ENCODE results near the gene PDE4B. TPM values are rescaled to one million over a fixed set of nuclear protein-coding genes. Genes with fewer than 3 reads are reported as not detected.
"Not testable (repeated sequence)": the region's sequence is repeated elsewhere in the genome, so short reads cannot be mapped to it uniquely, and the experiment has no call there.

PDE4B gene
- total RNA-seq, 3 donors from 2014 or later = 8.0 to 207 (median 54.4) TPM

- Histone ChIP-seq H3K36me3 (no peaks in the 10 kb centered on the region), H3K27me3 (no peaks in the 10 kb centered on the region), H3K4me3 (no peak overlapping the region), H3K27ac (peak overlapping the region; percentile 49 to 63), H3K9me3 (no peaks in the 10 kb centered on the region), H3K4me1 (no peaks in the 10 kb centered on the region)
- intact Hi-C loops (cut with DNase I; ENCODE audit: low total_unique reads) = no loop called here
- TF ChIP-seq POLR2A (IDR thresholded peaks at IDR 0.05) (no peak), POLR2AphosphoS5 (IDR thresholded peaks at IDR 0.05) (no peak)
- TF ChIP-seq, protein P1, sequence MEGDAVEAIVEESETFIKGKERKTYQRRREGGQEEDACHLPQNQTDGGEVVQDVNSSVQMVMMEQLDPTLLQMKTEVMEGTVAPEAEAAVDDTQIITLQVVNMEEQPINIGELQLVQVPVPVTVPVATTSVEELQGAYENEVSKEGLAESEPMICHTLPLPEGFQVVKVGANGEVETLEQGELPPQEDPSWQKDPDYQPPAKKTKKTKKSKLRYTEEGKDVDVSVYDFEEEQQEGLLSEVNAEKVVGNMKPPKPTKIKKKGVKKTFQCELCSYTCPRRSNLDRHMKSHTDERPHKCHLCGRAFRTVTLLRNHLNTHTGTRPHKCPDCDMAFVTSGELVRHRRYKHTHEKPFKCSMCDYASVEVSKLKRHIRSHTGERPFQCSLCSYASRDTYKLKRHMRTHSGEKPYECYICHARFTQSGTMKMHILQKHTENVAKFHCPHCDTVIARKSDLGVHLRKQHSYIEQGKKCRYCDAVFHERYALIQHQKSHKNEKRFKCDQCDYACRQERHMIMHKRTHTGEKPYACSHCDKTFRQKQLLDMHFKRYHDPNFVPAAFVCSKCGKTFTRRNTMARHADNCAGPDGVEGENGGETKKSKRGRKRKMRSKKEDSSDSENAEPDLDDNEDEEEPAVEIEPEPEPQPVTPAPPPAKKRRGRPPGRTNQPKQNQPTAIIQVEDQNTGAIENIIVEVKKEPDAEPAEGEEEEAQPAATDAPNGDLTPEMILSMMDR (IDR thresholded peaks at IDR 0.05) = no peak
- no peak for DNase-seq (ENCODE audit: low spot score in 2 of 2)
These were observed 205.0 kb downstream of the PDE4B start for GRCh38 chr1:65997693-65998092.

GRCh38 chr1:65998763-65999583, 206.3 kb downstream of the PDE4B start:
- Histone ChIP-seq H3K27me3 (no peaks in the 10 kb centered on the region), H3K9me3 (no peaks in the 10 kb centered on the region), H3K36me3 (no peaks in the 10 kb centered on the region), H3K4me1 (no peaks in the 10 kb centered on the region), H3K27ac (peak overlapping the region in 1 of 2 donors; percentile 14), H3K4me3 (peak overlapping the region in 2 of 3 donors; percentile 20 to 36)
- intact Hi-C loops (cut with DNase I; ENCODE audit: low total_unique reads) = no loop called here
- TF ChIP-seq POLR2A (IDR thresholded peaks at IDR 0.05) = no peak
- no peak for DNase-seq (ENCODE audit: low spot score in 2 of 2)

DNA sequence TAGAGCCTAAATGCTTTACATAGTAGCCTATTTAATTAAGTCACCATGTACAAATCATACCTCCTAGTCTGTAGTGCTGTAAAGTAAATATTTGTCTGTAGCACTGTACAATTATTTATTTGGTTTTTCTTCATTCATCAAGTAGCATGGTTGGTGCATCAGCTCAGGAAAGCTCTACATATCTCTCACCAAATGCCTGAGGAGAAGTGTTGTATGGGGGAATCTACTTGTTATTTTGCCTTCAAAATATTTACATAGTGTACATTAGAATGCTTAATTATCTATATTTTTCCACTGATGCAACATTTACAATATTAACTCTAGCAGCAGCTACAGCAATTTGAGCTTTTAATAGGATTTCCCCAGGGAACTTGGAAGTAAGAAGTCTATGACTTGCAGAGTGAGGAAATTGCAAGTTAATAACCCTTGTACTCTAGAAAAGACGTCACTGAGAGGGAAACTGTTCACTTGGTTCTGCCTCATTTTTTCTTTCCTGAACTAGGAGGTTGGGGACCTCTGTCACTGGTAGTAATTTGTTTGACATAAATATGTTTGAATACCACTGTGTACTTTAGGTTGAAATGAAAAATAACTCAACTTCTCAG, 207.4 kb downstream of the PDE4B start:
- peak overlapping the region in 1 of 2 donors; percentile 26 for H3K27ac ChIP-seq
- no peaks in the 10 kb centered on the region for H3K36me3 ChIP-seq
- H3K4me3 ChIP-seq = no peak overlapping the region
- no peaks in the 10 kb centered on the region for H3K27me3 ChIP-seq
- intact Hi-C loops (cut with DNase I; ENCODE audit: low total_unique reads) = no loop called here
- TF ChIP-seq POLR2AphosphoS5 (IDR thresholded peaks at IDR 0.05) (no peak), POLR2A (IDR thresholded peaks at IDR 0.05) (no peak)
- TF ChIP-seq, protein P1 (IDR thresholded peaks at IDR 0.05) = no peak
- H3K9me3 ChIP-seq = no peaks in the 10 kb centered on the region
- H3K4me1 ChIP-seq = no peaks in the 10 kb centered on the region
- DNase-seq (ENCODE audit: low spot score in 2 of 2) = no peak

DNA sequence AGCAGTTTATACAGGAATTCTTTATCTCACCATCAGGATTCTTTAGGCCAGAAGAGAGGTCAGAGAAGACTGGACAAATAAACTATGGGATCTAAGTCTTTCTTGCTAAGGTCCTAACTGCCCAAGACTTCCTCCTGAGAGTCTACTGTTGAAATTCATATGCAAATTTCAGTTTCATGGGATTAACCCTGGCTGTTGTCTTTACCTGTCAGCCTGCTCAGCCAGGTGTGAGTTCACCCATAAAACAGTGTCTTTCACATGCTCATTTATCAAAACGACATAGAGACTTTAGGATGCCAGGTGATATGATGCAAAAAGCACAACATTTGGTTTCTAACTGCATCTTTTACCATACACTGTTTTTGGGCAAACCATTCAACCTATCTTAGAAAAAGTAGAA, 211.0 kb downstream of the PDE4B start:
- Histone ChIP-seq H3K27me3 (no peaks in the 10 kb centered on the region), H3K4me1 (no peaks in the 10 kb centered on the region), H3K4me3 (no peak overlapping the region), H3K9me3 (no peaks in the 10 kb centered on the region), H3K27ac (no peak overlapping the region), H3K36me3 (no peaks in the 10 kb centered on the region)
- TF ChIP-seq POLR2A (IDR thresholded peaks at IDR 0.05) (no peak), POLR2AphosphoS5 (IDR thresholded peaks at IDR 0.05) (no peak)
- TF ChIP-seq, protein P1 (IDR thresholded peaks at IDR 0.05) = no peak
- intact Hi-C loops (cut with DNase I; ENCODE audit: low total_unique reads) = no loop called here
- no peak for DNase-seq (ENCODE audit: low spot score in 2 of 2)

DNA sequence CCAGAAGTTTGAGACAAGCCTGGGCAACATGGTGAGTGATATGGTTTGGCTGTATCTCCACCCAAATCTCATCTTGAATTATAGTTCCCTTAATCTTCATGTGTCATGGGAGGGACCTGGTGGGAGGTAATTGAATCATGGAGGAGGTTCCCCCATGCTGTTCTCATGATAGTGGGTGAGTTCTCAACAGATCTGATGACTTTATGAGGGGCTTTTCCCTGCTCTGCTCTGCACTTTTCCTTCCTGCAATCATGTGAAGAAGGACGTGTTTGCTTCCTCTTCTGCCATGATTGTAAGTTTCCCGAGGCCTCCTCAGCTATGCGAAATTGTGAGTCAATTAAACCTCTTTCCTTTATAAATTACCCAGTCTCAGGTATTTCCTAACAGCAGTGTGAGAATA, 213.8 kb downstream of the PDE4B start:
- H3K9me3 ChIP-seq; H3K36me3 ChIP-seq; H3K27me3 ChIP-seq; H3K4me1 ChIP-seq; H3K4me3 ChIP-seq; DNase-seq (ENCODE audit: low spot score in 2 of 2); intact Hi-C loops (cut with DNase I; ENCODE audit: low total_unique reads); H3K27ac ChIP-seq: not testable (repeated sequence)

- H3K9me3 ChIP-seq = no peaks in the 10 kb centered on the region
- H3K36me3 ChIP-seq = no peaks in the 10 kb centered on the region
- TF ChIP-seq POLR2AphosphoS5 (IDR thresholded peaks at IDR 0.05) (no peak), POLR2A (IDR thresholded peaks at IDR 0.05) (no peak)
- TF ChIP-seq, protein P1 (IDR thresholded peaks at IDR 0.05) = no peak
- no peak overlapping the region for H3K4me3 ChIP-seq
- peak overlapping the region in 1 of 2 donors; percentile 49 for H3K27ac ChIP-seq
- DNase-seq (ENCODE audit: low spot score in 2 of 2) = no peak
- no peaks in the 10 kb centered on the region for H3K27me3 ChIP-seq
- H3K4me1 ChIP-seq = no peaks in the 10 kb centered on the region
- intact Hi-C loops (cut with DNase I; ENCODE audit: low total_unique reads) = no loop called here
These were observed 219.6 kb downstream of the PDE4B start for GRCh38 chr1:66012106-66012784.
